Thymus (tissue), 11 donors: ENCODE measurements around the gene TICRR. TPM values are rescaled to one million over a fixed set of nuclear protein-coding genes. Genes with fewer than 3 reads are reported as not detected.
A peak's percentile ranks its signal among the peaks of the same experiment; 100 is the strongest.

Source experiments
- DNase-seq, 9 donors: peaks; one replicate each; pipeline ENCODE4 v3.0.0-alpha.2; 2013; ENCODE audit warnings: low spot score in 9 of 9, low read depth in 6 of 9, missing footprints in 1 of 9
- H3K27ac ChIP-seq, 2 donors: one replicate each; pipeline ENCODE4 v1.5.1; 2013; ENCODE audit warnings: control low read depth in 1 of 2, low read depth in 1 of 2, low read length in 1 of 2, mild to moderate bottlenecking in 1 of 2, moderate library complexity in 1 of 2
- H3K27me3 ChIP-seq, 2 donors: one replicate each; pipeline ENCODE4 v1.5.1; 2013; ENCODE audit warnings: low read length in 1 of 2; ENCODE audit not compliant: control insufficient read depth in 2 of 2, insufficient read depth in 1 of 2
- H3K36me3 ChIP-seq, 2 donors: one replicate each; pipeline ENCODE4 v1.5.1; 2013; ENCODE audit warnings: low read length in 1 of 2, mild to moderate bottlenecking in 1 of 2, moderate library complexity in 1 of 2; ENCODE audit not compliant: control insufficient read depth in 2 of 2, insufficient read depth in 2 of 2
- H3K4me1 ChIP-seq, 2 donors: one replicate each; pipeline ENCODE4 v1.5.1; 2013; ENCODE audit warnings: low read length in 2 of 2; ENCODE audit not compliant: control insufficient read depth in 2 of 2, insufficient read depth in 2 of 2
- H3K4me3 ChIP-seq, 2 donors: one replicate each; pipeline ENCODE4 v1.5.1; 2013; ENCODE audit warnings: low read length in 2 of 2, control low read depth in 1 of 2, mild to moderate bottlenecking in 1 of 2
- H3K9me3 ChIP-seq, 2 donors: one replicate each; pipeline ENCODE4 v1.5.1; 2013; ENCODE audit warnings: low read length in 1 of 2, mild to moderate bottlenecking in 1 of 2; ENCODE audit not compliant: control insufficient read depth in 2 of 2, insufficient read depth in 1 of 2
- WGBS: extraction: QIAGEN DNeasy Blood & Tissue Kit; methylation state at CpG from one replicate; pipeline ENCODE4 v1.1.7; 2013; 5-methylcytosine and 5-hydroxymethylcytosine counted together
- polyA plus RNA-seq: library from polyadenylated mRNA; stranded (reverse); fragments of 200-250 nt; gene quantifications from one replicate; pipeline ENCODE4 v1.2.3, GENCODE V29; 2013
- total RNA-seq: library from RNA; stranded (reverse); fragments of 120-200 nt; gene quantifications from one replicate; pipeline ENCODE4 v1.2.4, GENCODE V29; 2013
- donor health status: healthy.

The TICRR gene
- total and polyA plus RNA-seq, 2 donors, result 0.32 to 3.5 TPM

- 96% methylated on average over 1 of the region's 1 CpG for WGBS
Observed at GRCh38 chr15:89615135-89615534, 39.9 kb downstream of the TICRR start.

GRCh38 chr15:89616228-89616627 is 41.0 kb downstream of the TICRR start:
- H3K27ac ChIP-seq, result no peak overlapping the region
- peaks cover 0 to 4% of the 10 kb centered on the region in 2 donors for H3K9me3 ChIP-seq
- 94% methylated on average over 4 of the region's 4 CpGs for WGBS
- H3K36me3 ChIP-seq, result peaks cover 49 to 64% of the 10 kb centered on the region in 2 donors
- DNase-seq, result no peak
- H3K4me3 ChIP-seq, result no peak overlapping the region
- no peaks in the 10 kb centered on the region for H3K27me3 ChIP-seq
- no peaks in the 10 kb centered on the region for H3K4me1 ChIP-seq

More at GRCh38 chr15:89615135-89615534, 39.9 kb downstream of the TICRR start:
- Histone ChIP-seq H3K36me3 (peaks cover 44 to 61% of the 10 kb centered on the region in 2 donors), H3K4me1 (no peaks in the 10 kb centered on the region), H3K27ac (no peak overlapping the region), H3K27me3 (no peaks in the 10 kb centered on the region), H3K4me3 (no peak overlapping the region), H3K9me3 (peaks cover 0 to 4% of the 10 kb centered on the region in 2 donors)
- no peak for DNase-seq

- Histone ChIP-seq H3K36me3 (peaks cover 71 to 84% of the 10 kb centered on the region in 2 donors), H3K9me3 (no peaks in the 10 kb centered on the region), H3K27ac (no peak overlapping the region), H3K27me3 (no peaks in the 10 kb centered on the region), H3K4me3 (no peak overlapping the region), H3K4me1 (no peaks in the 10 kb centered on the region)
- 94% methylated on average over 4 of the region's 4 CpGs for WGBS
- no peak for DNase-seq
Observed at GRCh38 chr15:89621547-89621946, 46.3 kb downstream of the TICRR start.

GRCh38 chr15:89623165-89623564 is 47.9 kb downstream of the TICRR start:
- Histone ChIP-seq H3K4me1 (peaks cover 0 to 1% of the 10 kb centered on the region in 2 donors), H3K9me3 (no peaks in the 10 kb centered on the region), H3K36me3 (peaks cover 78 to 86% of the 10 kb centered on the region in 2 donors), H3K4me3 (no peak overlapping the region), H3K27me3 (no peaks in the 10 kb centered on the region), H3K27ac (no peak overlapping the region)
- no peak for DNase-seq
- WGBS, result 100% methylated on average over 1 of the region's 1 CpG

- Histone ChIP-seq H3K27ac (no peak overlapping the region), H3K36me3 (peaks cover 86 to 91% of the 10 kb centered on the region in 2 donors), H3K4me3 (no peak overlapping the region), H3K4me1 (peaks cover 0 to 5% of the 10 kb centered on the region in 2 donors), H3K9me3 (no peaks in the 10 kb centered on the region), H3K27me3 (no peaks in the 10 kb centered on the region)
- no peak for DNase-seq
- WGBS, result 99% methylated on average over 9 of the region's 9 CpGs
Observed at GRCh38 chr15:89625716-89626115, 50.4 kb downstream of the TICRR start.

GRCh38 chr15:89627256-89627970 is 52.1 kb downstream of the TICRR start:
- H3K4me3 ChIP-seq, result no peak overlapping the region
- H3K36me3 ChIP-seq, result peaks cover 90 to 94% of the 10 kb centered on the region in 2 donors
- 98% methylated on average over 8 of the region's 8 CpGs for WGBS
- H3K27me3 ChIP-seq, result no peaks in the 10 kb centered on the region
- no peaks in the 10 kb centered on the region for H3K9me3 ChIP-seq
- DNase-seq, result no peak
- H3K4me1 ChIP-seq, result peaks cover 0 to 5% of the 10 kb centered on the region in 2 donors
- H3K27ac ChIP-seq, result no peak overlapping the region

- H3K9me3 ChIP-seq, result peaks cover 0 to 4% of the 10 kb centered on the region in 2 donors
- H3K4me3 ChIP-seq, result no peak overlapping the region
- H3K27me3 ChIP-seq, result no peaks in the 10 kb centered on the region
- H3K36me3 ChIP-seq, result peaks cover 82 to 99% of the 10 kb centered on the region in 2 donors
- no peak for DNase-seq
- 96% methylated on average over 21 of the region's 21 CpGs for WGBS
- no peak overlapping the region for H3K27ac ChIP-seq
- H3K4me1 ChIP-seq, result peaks cover 0 to 5% of the 10 kb centered on the region in 2 donors
Observed at GRCh38 chr15:89628301-89628700, 53.0 kb downstream of the TICRR start.

- no peaks in the 10 kb centered on the region for H3K27me3 ChIP-seq
- H3K4me3 ChIP-seq, result no peak overlapping the region
- peaks cover 76 to 97% of the 10 kb centered on the region in 2 donors for H3K36me3 ChIP-seq
- H3K27ac ChIP-seq, result no peak overlapping the region
- WGBS, result 97% methylated on average over 30 of the region's 30 CpGs
- peak in 1 of 9 donors; percentile 11 for DNase-seq
- H3K4me1 ChIP-seq, result peaks cover 0 to 5% of the 10 kb centered on the region in 2 donors
- H3K9me3 ChIP-seq, result peaks cover 3 to 9% of the 10 kb centered on the region in 2 donors
Observed at GRCh38 chr15:89628806-89629715, 53.8 kb downstream of the TICRR start.

- WGBS, result 97% methylated on average over 5 of the region's 5 CpGs
- DNase-seq, result no peak
- peaks cover 0 to 5% of the 10 kb centered on the region in 2 donors for H3K4me1 ChIP-seq
- peaks cover 69 to 90% of the 10 kb centered on the region in 2 donors for H3K36me3 ChIP-seq
- H3K4me3 ChIP-seq, result no peak overlapping the region
- H3K9me3 ChIP-seq, result peaks cover 3 to 9% of the 10 kb centered on the region in 2 donors
- no peak overlapping the region for H3K27ac ChIP-seq
- no peaks in the 10 kb centered on the region for H3K27me3 ChIP-seq
Observed at GRCh38 chr15:89629829-89630228, 54.6 kb downstream of the TICRR start.
